HepG2 (cell line): Measurements from ENCODE around the gene MBOAT7. TPM values are rescaled to one million over a fixed set of nuclear protein-coding genes. Genes with fewer than 3 reads are reported as not detected.

Source experiments
- ATAC-seq: fragments of 200-7000 bp; cut with Tn5 transposase; 3 replicates; pipeline ENCODE4 v1.9.1; 2020; ENCODE audit warnings: mild to moderate bottlenecking, moderate library complexity
- BruUV-seq: library from RNA; stranded (reverse); fragments of 400-500 nt; replicated peaks from 2 replicates; lab custom pipeline; 2021; lab: Mats Ljungman, UMichigan
- CTCF ChIA-PET: fragments of 300-600 bp; formaldehyde crosslinking; extraction: SDS; loops from one replicate; lab custom pipeline; 2021; ENCODE audit warnings: low total read pairs, inconsistent platforms, low intra/inter-chr PET ratio; lab: Yijun Ruan, JAX
- POLR2A ChIA-PET: fragments of 350-600 bp; sonication (Branson Sonifier 250); formaldehyde crosslinking; loops from one replicate; lab custom pipeline; 2020; ENCODE audit warnings: antibody characterized with exemption, inconsistent platforms; lab: Yijun Ruan, JAX
- DNase-seq: peaks from one replicate; pipeline ENCODE4 v3.0.0-alpha.2; 2015; ENCODE audit warnings: low spot score
- FAIRE-seq: peaks from 3 replicates; lab custom pipeline; 2011; peaks lifted over from hg19 to GRCh38; lab: Jason Lieb, UNC
- H2AFZ ChIP-seq: one replicate; pipeline ENCODE4 v1.6.1; 2011; ENCODE audit warnings: low read length, inconsistent platforms
- H3K27ac ChIP-seq: fragments of 300-600 bp; 3 replicates; pipeline ENCODE4 v1.8.0; 2011; ENCODE audit warnings: mixed run types, mild to moderate bottlenecking, mixed read lengths, low read length, inconsistent platforms; ENCODE audit not compliant: insufficient read depth; ENCODE audit errors: extremely low read length
- H3K27me3 ChIP-seq, 2 experiments: fragments of 200-600 bp in 1 of 2; 2 replicates in 1 of 2; 3 replicates in 1 of 2; pipeline versions ENCODE4 v1.6.0 to v1.8.0; 2011; ENCODE audit warnings: low read length in 2 of 2, mild to moderate bottlenecking in 2 of 2, moderate library complexity in 2 of 2, inconsistent platforms in 1 of 2; ENCODE audit not compliant: insufficient read depth in 2 of 2, control insufficient read depth in 1 of 2
- H3K36me3 ChIP-seq, 2 experiments: fragments of 200-600 bp in 1 of 2; replicated peaks in 1 of 2; 2 replicates in 1 of 2; 3 replicates in 1 of 2; pipeline versions ENCODE4 v1.5.1 to v1.8.0; 2011; ENCODE audit warnings: low read length in 2 of 2, inconsistent platforms in 1 of 2; ENCODE audit not compliant: insufficient read depth in 2 of 2, control insufficient read depth in 1 of 2
- H3K4me1 ChIP-seq: 2 replicates; pipeline ENCODE4 v1.5.1; 2012; ENCODE audit warnings: low read length, inconsistent platforms; ENCODE audit not compliant: insufficient read depth
- H3K4me2 ChIP-seq: 2 replicates; pipeline ENCODE4 v1.6.0; 2011; ENCODE audit warnings: low read depth, low read length, inconsistent platforms
- H3K4me3 ChIP-seq, 3 experiments: fragments of 200-600 bp in 1 of 3; sonication (generic), shearing (Covaris generic) in 1 of 3; replicated peaks in 1 of 3; 2 replicates each; pipeline ENCODE4 v1.5.1; 2011 to 2016; ENCODE audit warnings: low read length in 3 of 3, inconsistent platforms in 2 of 3, low read depth in 2 of 3, mild to moderate bottlenecking in 2 of 3, control low read depth in 1 of 3, mixed read lengths in 1 of 3; ENCODE audit not compliant: insufficient read depth in 1 of 3
- H3K79me2 ChIP-seq: one replicate; pipeline ENCODE4 v1.6.1; 2011; ENCODE audit warnings: low read length, inconsistent platforms; ENCODE audit not compliant: insufficient read depth
- H3K9ac ChIP-seq: 2 replicates; pipeline ENCODE4 v1.6.0; 2011; ENCODE audit warnings: mild to moderate bottlenecking, low read depth, low read length, inconsistent platforms; ENCODE audit not compliant: insufficient read depth
- H3K9me3 ChIP-seq: 2 replicates; pipeline ENCODE4 v1.5.1; 2012; ENCODE audit warnings: mild to moderate bottlenecking, low read length
- H4K20me1 ChIP-seq: 2 replicates; pipeline ENCODE4 v1.6.0; 2011; ENCODE audit warnings: inconsistent platforms, mild to moderate bottlenecking, low read length, moderate library complexity; ENCODE audit not compliant: insufficient read depth
- HDAC6 ChIP-seq: fragments of 200-600 bp; sonication (generic); IDR thresholded peaks from 2 replicates; pipeline ENCODE4 v1.7.0; 2017; ENCODE audit warnings: mild to moderate bottlenecking, antibody characterized with exemption, low read length, low read depth
- HNRNPH1 ChIP-seq: fragments of 200-400 bp; formaldehyde crosslinking; optimal IDR thresholded peaks from 2 replicates; pipeline ENCODE3; 2017; ENCODE audit warnings: mild to moderate bottlenecking, low read depth, low read length
- MAFK ChIP-seq, 2 experiments: IDR thresholded peaks in 1 of 2; conservative IDR thresholded peaks in 1 of 2; 2 replicates each; pipeline ENCODE4 v1.6.1; 2011; ENCODE audit warnings: improper control_type of control experiment in 2 of 2, low read length in 2 of 2
- NR1H2 ChIP-seq: sonication (generic); formaldehyde crosslinking; IDR thresholded peaks from 2 replicates; pipeline ENCODE4 v1.8.1; 2022; ENCODE audit warnings: low read depth, missing genetic modification reagents, borderline replicate concordance
- TCF7 ChIP-seq: sonication (generic); IDR thresholded peaks from 2 replicates; pipeline ENCODE4 v1.6.1; 2016; ENCODE audit warnings: antibody characterized with exemption, low read depth
- ZKSCAN1 ChIP-seq: fragments of 150-350 bp; IDR thresholded peaks from 2 replicates; pipeline ENCODE4 v1.6.1; 2014; ENCODE audit warnings: low read length
- ZNF512B ChIP-seq: sonication (generic); formaldehyde crosslinking; IDR thresholded peaks from 2 replicates; pipeline ENCODE4 v1.5.1; 2020; ENCODE audit warnings: missing genetic modification reagents, mild to moderate bottlenecking, borderline replicate concordance
- ZNF7 ChIP-seq: IDR thresholded peaks from 2 replicates; pipeline ENCODE4 v1.6.1; 2016; ENCODE audit warnings: missing biosample characterization, missing genetic modification reagents
- WGBS: methylation state at CpG from one replicate; pipeline ENCODE4 v1.1.6; 2017; ENCODE audit warnings: low lambda C conversion rate; 5-methylcytosine and 5-hydroxymethylcytosine counted together
- in situ Hi-C: cut with HindIII; loops from 2 replicates; pipeline ENCODE4 v1.10.0; 2017; ENCODE audit warnings: low pct_unique_long_range_greater_than_20kb; ENCODE audit not compliant: extremely low pct_ligation_motif_present
- intact Hi-C: fragments of 100-400 bp; cut with micrococcal nuclease; formaldehyde crosslinking; loops from one replicate; pipeline ENCODE4 v1.10.0; 2022; ENCODE audit not compliant: unreplicated experiment
- polyA plus RNA-seq, 8 experiments: library from polyadenylated mRNA; depleted of rRNA in 3 of 8; stranded (reverse) in 7 of 8; unstranded in 1 of 8; fragments of >200 nt; fragmentation: Illumina TruSeq in 4 of 8; extraction: Trizol in 4 of 8; gene quantifications; 2 replicates each; pipeline versions ENCODE4 v1.2.1 to v1.2.3, GENCODE V29; 2011 to 2016; ENCODE audit warnings: low read depth in 4 of 8, missing spikeins in 1 of 8, mixed read lengths in 1 of 8; ENCODE audit not compliant: insufficient read depth in 1 of 8
- total RNA-seq, 5 experiments: library from RNA; depleted of rRNA; stranded (reverse); fragments of >200 nt; fragmentation: Illumina TruSeq; extraction: Trizol; gene quantifications; 2 replicates each; pipeline ENCODE4 v1.2.3, GENCODE V29; 2016; ENCODE audit warnings: low read depth in 1 of 5
- TF ChIP-seq, protein P1 (sequence below): IDR thresholded peaks from 2 replicates; pipeline ENCODE4 v1.6.1; 2016; ENCODE audit warnings: missing biosample characterization, missing genetic modification reagents, low read depth
- TF ChIP-seq, protein P2 (sequence below): sonication (generic); formaldehyde crosslinking; IDR thresholded peaks from 2 replicates; pipeline ENCODE4 v1.5.0; 2020; ENCODE audit warnings: mild to moderate bottlenecking, missing genetic modification reagents, borderline replicate concordance

Gene MBOAT7
- total and polyA plus RNA-seq, 2 of the 13 experiments (the other 11 are each of a cell fraction or from before 2014, with no cell fraction given) = 22.2 to 25.5 TPM

- Histone ChIP-seq H3K27ac (no peak overlapping the region), H3K9me3 (no peaks in the 10 kb centered on the region), H3K79me2 (peaks cover 13% of the 10 kb centered on the region), H3K9ac (no peak overlapping the region), H3K4me2 (no peak overlapping the region), H3K4me1 (peaks cover 26% of the 10 kb centered on the region), H3K4me3 (no peak overlapping the region), H2AFZ (no peak overlapping the region), H4K20me1 (no peaks in the 10 kb centered on the region), H3K36me3 (0 out of 5 replicates have a peak, but pooled peaks cover 1 to 12% of the 10 kb centered on the region in 2 experiments), H3K27me3 (no peaks in the 10 kb centered on the region)
- no peak for FAIRE-seq
- intact Hi-C loops (loop anchor here (1.0 kb wide), 1 partner anchor 27 kb away; no protein-coding TSS in a partner anchor), in situ Hi-C loops (no loop called here)
- 89% methylated on average over 11 of the region's 11 CpGs for WGBS
- CTCF ChIA-PET = no interaction called here
- POLR2A ChIA-PET = interaction anchor here (1.5 to 1.6 kb wide), 3 partner anchors 14 to 28 kb away, joined by 3 to 6 read pairs (median 5); partner anchors contain the start of genes LENG1, RPS9 and TMC4
- ATAC-seq = no peak
- no TSS peak for BruUV-seq
- TF ChIP-seq, protein P1, sequence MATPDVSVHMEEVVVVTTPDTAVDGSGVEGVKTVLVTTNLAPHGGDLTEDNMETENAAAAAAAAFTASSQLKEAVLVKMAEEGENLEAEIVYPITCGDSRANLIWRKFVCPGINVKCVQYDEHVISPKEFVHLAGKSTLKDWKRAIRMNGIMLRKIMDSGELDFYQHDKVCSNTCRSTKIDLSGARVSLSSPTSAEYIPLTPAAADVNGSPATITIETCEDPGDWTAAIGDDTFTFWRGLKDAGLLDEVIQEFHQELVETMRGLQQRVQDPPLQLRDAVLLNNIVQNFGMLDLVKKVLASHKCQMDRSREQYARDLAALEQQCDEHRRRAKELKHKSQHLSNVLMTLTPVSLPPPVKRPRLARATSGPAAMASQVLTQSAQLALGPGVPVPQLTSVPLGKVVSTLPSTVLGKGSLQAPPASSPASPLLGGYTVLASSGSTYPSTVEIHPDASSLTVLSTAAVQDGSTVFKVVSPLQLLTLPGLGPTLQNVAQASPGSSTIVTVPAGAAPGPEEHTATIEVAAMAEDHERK (CRISPR knock-in tag) = no peak
- DNase-seq = no peak
Measured at GRCh38 chr19:54186934-54187381, 2.4 kb downstream of the MBOAT7 start.

DNA sequence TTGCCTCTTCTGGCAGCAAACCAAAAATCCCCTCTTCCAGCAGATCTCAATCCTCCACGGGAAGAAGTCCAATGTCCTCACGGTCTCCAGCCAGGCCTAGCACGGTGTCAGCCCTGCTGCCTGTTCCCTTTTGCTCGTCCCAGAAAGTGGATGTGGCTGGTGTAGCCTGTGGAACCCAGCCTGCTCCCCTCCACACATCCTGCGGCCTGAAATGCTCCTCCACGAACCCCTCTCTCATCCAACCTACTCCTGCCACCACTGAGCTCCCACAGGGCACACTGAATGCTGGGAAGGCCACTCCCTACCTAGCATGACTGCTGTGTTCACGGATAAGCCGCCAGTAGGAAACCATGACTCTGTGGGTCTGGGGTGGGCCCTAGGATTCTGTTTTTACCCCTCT is 3.0 kb downstream of the MBOAT7 start:
- Histone ChIP-seq H3K79me2 (peaks cover 8% of the 10 kb centered on the region), H3K9ac (no peak overlapping the region), H3K36me3 (0 out of 5 replicates have a peak, but pooled peaks cover 1 to 12% of the 10 kb centered on the region in 2 experiments), H3K27me3 (no peaks in the 10 kb centered on the region), H2AFZ (no peak overlapping the region), H4K20me1 (no peaks in the 10 kb centered on the region), H3K4me2 (no peak overlapping the region), H3K4me3 (no peak overlapping the region), H3K27ac (no peak overlapping the region), H3K4me1 (peaks cover 23% of the 10 kb centered on the region), H3K9me3 (no peaks in the 10 kb centered on the region)
- DNase-seq = no peak
- CTCF ChIA-PET = no interaction called here
- WGBS = 87% methylated on average over 8 of the region's 8 CpGs
- intact Hi-C loops = loop anchor here (1.0 kb wide), 1 partner anchor 26 kb away; no protein-coding TSS in a partner anchor
- in situ Hi-C loops = no loop called here
- POLR2A ChIA-PET = interaction anchor here (1.5 to 1.6 kb wide), 2 partner anchors 14 to 27 kb away, joined by 5 to 6 read pairs; partner anchors contain the start of genes LENG1 and RPS9
- no TSS peak for BruUV-seq
- FAIRE-seq = no peak
- ATAC-seq = no peak
- no peak for TF ChIP-seq HNRNPH1
- TF ChIP-seq NR1H2 (CRISPR knock-in tag) = no peak
- TF ChIP-seq, protein P2, sequence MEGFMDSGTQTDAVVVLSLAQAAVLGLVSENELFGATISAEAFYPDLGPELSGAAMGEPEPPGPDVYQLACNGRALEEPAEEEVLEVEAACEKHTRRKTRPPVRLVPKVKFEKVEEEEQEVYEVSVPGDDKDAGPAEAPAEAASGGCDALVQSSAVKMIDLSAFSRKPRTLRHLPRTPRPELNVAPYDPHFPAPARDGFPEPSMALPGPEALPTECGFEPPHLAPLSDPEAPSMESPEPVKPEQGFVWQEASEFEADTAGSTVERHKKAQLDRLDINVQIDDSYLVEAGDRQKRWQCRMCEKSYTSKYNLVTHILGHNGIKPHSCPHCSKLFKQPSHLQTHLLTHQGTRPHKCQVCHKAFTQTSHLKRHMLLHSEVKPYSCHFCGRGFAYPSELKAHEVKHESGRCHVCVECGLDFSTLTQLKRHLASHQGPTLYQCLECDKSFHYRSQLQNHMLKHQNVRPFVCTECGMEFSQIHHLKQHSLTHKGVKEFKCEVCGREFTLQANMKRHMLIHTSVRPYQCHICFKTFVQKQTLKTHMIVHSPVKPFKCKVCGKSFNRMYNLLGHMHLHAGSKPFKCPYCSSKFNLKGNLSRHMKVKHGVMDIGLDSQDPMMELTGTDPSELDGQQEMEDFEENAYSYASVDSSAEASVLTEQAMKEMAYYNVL (CRISPR knock-in tag) = no peak
- no peak for TF ChIP-seq ZNF512B (CRISPR knock-in tag)
- no peak for TF ChIP-seq MAFK (conservative IDR thresholded peaks at IDR 0.05 in 1 of 2, IDR thresholded peaks at IDR 0.05 in 1 of 2; ENCODE audit: low read length in 2 of 2)
- no peak for TF ChIP-seq ZNF7 (CRISPR knock-in tag)
- TF ChIP-seq HDAC6 = no peak
- no peak for TF ChIP-seq TCF7
- no peak for TF ChIP-seq ZKSCAN1
